ENCODE data around the gene FAM9A.
"Not testable (repeated sequence)": the region's sequence is repeated elsewhere in the genome, so short reads cannot be mapped to it uniquely, and the experiment has no call there.

GRCh38 chrX:8799281-8799680, 1.9 kb downstream of the FAM9A start:
- TF ChIP-seq, protein P1, sequence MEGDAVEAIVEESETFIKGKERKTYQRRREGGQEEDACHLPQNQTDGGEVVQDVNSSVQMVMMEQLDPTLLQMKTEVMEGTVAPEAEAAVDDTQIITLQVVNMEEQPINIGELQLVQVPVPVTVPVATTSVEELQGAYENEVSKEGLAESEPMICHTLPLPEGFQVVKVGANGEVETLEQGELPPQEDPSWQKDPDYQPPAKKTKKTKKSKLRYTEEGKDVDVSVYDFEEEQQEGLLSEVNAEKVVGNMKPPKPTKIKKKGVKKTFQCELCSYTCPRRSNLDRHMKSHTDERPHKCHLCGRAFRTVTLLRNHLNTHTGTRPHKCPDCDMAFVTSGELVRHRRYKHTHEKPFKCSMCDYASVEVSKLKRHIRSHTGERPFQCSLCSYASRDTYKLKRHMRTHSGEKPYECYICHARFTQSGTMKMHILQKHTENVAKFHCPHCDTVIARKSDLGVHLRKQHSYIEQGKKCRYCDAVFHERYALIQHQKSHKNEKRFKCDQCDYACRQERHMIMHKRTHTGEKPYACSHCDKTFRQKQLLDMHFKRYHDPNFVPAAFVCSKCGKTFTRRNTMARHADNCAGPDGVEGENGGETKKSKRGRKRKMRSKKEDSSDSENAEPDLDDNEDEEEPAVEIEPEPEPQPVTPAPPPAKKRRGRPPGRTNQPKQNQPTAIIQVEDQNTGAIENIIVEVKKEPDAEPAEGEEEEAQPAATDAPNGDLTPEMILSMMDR (IDR thresholded peaks at IDR 0.05; ENCODE audit: low read depth, low read length, poor library complexity, severe bottlenecking), result not testable (repeated sequence)
- TF ChIP-seq EZH2phosphoT487 (IDR thresholded peaks at IDR 0.05; ENCODE audit: borderline replicate concordance, low read length), result not testable (repeated sequence)
